GM18517 (cell line): ENCODE measurements around the gene SPACA7.
"Not testable (repeated sequence)": the region's sequence is repeated elsewhere in the genome, so short reads cannot be mapped to it uniquely, and the experiment has no call there.

Experiments
- ATAC-seq: cut with Tn5 transposase; IDR thresholded peaks from one replicate; pipeline ENCODE4 v1.9.1; 2021; ENCODE audit warnings: mild to moderate bottlenecking, moderate library complexity; ENCODE audit not compliant: unreplicated experiment

Gene SPACA7

GRCh38 chr13:112416647-112417046 is 40.5 kb downstream of the SPACA7 start:
- ATAC-seq, result no peak

DNA sequence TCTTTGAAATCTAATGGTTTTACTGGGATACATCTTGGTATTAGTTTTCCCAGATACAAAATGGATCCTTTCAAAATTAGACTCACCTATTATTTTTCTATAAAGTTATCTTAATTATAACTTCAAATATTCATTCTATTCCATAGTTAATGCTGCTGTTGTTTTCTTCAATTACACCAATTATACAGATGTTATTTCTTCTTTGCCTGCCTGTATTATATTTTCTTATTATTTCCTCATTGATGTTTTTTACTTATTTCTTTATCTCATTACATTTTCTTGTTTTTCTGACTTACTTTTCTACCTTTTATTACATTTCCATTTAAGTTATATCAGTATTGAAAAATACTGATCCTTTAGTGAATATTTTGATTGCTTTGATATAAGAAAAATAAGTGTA is 40.9 kb downstream of the SPACA7 start:
- ATAC-seq, result no peak

DNA sequence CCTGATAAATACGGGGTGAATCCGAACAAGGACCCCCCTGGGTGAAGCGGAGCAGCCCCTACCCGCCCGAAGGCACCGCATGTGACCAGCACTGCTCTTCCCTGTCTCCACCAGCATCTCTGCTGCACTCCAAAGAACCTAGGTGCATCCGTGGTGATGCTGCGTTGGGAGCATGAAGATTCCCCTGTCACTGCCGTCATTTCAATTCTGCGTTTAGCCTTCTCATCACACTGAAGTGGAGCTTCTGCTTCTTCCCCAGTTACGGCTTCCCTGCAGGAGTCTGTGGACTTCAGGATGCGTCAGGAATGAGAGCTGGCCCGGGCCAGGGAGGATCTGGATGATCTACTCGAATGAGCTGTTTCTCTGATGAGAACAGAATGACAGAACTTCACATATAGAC is 47.9 kb downstream of the SPACA7 start:
- no peak for ATAC-seq

- ATAC-seq, result no peak
Observed at GRCh38 chr13:112428704-112429103, 52.5 kb downstream of the SPACA7 start.

DNA sequence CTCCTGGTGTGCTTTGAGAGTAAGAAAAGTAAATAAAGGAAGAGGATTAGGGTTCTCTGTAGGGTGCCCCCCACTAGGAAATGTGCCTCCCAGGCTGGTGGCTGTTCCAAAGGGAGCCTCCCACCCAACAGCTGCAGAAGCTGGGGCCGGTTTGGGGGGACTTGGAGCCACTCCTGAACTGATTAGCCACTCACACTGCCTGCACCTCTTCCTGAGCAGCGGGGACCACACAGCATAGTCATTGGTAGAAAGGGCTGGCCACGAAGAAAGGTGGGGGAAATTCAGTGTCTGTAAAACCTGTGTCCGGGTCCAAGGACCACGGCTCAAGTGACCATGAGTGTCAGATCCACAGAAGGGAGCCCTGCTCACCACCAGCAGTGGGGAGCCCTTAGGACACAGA is 55.6 kb downstream of the SPACA7 start:
- ATAC-seq, result no peak

DNA sequence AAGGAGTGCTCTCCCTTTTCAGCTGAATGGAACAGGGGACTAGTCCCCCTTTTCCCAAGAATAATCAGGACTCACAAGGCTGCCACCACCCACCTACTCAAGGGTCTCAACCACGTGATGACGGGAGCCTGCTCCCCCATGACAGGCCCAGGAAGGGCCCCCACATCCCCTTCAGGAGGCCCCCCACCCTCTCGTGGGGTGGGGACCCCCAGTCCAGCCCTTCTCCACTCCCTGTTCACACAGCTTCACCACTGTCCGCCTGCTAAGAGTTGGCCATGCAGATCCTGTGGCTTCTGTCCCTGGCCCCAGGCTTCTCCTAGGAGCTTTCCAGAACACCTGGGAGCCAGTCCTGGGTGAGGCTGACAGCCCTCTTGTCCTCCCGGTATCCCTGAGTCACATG is 56.6 kb downstream of the SPACA7 start:
- ATAC-seq, result not testable (repeated sequence)

DNA sequence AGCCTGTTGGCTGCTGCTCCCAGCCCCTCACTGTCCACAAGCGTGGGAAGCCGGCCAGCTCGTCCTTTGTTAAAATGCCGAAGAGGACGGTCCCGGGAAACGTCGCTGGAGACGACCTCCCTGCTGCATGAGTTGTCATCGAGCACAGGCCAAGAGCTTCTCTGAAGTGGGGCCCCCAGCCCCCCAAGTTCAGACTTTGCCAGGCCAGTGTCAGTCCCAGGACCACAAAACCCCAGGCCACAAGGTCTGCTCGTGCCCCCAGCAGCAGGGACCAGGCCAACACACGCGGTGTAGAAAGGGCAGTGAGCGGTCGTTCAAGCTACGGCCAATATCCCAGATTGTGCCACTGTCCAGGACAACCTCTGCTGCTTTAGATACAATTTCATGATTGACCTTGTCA is 57.4 kb downstream of the SPACA7 start:
- not testable (repeated sequence) for ATAC-seq

DNA sequence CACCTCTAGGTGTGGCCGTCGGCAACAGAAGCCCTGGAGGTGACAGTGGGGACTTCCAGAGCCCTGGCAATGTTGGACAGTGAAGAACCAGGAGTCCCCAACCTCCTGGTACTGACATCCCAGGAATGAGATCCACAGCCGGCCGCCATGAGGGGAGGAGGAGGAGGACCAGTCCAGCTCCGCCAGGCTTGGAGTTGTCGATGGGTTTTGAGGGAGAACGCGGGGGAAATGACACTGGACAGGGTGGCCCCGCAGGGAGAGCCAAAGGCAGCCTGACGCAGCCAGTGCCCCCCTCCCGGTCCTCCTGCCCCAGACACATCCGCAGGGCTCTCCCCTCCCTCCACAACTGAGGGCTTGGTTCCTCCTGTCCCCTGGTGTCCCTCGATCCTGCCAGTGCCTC is 57.9 kb downstream of the SPACA7 start:
- ATAC-seq, result no peak

DNA sequence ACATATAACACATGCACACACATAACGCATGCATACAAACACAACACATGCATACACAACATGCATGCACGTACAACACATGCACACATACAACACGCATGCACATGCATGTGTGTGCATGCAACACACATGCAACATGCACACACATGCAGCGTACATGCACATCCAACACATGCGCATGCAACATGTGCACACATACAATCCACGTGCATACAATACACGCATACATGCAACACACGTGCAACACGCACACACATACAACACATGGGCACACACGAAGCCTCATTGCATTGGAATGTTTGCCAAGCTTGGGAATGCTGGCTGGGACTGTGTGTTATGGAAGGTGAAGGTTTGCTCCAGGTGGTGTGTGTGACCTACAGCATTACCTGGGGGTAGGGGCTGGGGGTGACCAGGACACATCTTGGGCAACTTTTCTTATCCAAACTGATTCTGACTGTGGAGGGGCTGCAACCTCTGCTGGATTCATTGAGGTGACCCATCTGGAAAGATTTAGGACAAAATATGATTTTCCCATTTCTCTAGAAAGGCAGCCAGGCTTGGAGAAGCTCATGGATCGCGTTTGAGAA is 58.9 kb downstream of the SPACA7 start:
- ATAC-seq, result no peak

DNA sequence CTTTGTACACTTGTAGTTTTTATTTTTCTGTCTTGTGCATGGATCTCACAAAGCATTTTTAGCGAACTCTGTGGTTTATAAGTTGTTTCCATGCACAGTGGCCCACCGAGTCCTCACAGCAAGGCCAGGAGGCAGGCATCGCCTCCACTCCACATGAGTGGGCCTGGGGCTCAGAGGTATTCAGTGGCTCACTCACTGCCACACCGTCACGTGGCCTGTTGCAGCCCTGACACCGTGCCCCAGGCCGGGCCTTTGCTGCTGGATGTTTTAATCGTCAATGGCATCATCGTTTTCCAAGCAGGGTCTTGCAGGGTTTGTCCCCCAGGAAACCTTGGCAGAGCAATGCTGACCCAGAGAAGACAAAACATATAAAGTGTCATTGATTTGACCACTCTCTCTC is 59.8 kb downstream of the SPACA7 start:
- ATAC-seq, result no peak

- no peak for ATAC-seq
Observed at GRCh38 chr13:112438094-112438493, 61.9 kb downstream of the SPACA7 start.

DNA sequence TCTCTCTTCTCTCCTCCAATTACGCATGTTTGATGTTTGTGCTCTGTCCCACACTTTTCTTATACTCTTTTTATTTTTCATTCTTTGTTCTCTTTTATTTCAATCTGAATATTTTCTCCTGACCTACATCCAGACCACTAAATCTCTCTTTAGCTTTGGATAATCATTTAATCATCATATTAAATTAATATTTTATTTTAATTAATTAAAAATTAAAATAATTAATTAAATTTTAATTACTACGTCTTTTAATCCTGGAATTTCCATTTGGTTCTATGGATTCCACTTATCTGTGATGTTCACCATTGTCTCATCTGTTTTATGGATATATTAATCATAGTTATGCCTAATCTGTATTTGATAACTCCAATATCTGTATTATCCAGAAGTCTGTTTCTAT is 62.4 kb downstream of the SPACA7 start:
- no peak for ATAC-seq

GRCh38 chr13:112441226-112441625 is 65.1 kb downstream of the SPACA7 start:
- ATAC-seq, result no peak

- ATAC-seq, result no peak
Observed at GRCh38 chr13:112441779-112442310, 65.7 kb downstream of the SPACA7 start.

GRCh38 chr13:112442483-112443090 is 66.4 kb downstream of the SPACA7 start:
- ATAC-seq, result no peak

- ATAC-seq, result no peak
Observed at GRCh38 chr13:112443191-112443994, 67.2 kb downstream of the SPACA7 start.

GRCh38 chr13:112443995-112444311 is 67.8 kb downstream of the SPACA7 start:
- ATAC-seq, result no peak

- no peak for ATAC-seq
Observed at GRCh38 chr13:112444416-112445399, 68.6 kb downstream of the SPACA7 start.

DNA sequence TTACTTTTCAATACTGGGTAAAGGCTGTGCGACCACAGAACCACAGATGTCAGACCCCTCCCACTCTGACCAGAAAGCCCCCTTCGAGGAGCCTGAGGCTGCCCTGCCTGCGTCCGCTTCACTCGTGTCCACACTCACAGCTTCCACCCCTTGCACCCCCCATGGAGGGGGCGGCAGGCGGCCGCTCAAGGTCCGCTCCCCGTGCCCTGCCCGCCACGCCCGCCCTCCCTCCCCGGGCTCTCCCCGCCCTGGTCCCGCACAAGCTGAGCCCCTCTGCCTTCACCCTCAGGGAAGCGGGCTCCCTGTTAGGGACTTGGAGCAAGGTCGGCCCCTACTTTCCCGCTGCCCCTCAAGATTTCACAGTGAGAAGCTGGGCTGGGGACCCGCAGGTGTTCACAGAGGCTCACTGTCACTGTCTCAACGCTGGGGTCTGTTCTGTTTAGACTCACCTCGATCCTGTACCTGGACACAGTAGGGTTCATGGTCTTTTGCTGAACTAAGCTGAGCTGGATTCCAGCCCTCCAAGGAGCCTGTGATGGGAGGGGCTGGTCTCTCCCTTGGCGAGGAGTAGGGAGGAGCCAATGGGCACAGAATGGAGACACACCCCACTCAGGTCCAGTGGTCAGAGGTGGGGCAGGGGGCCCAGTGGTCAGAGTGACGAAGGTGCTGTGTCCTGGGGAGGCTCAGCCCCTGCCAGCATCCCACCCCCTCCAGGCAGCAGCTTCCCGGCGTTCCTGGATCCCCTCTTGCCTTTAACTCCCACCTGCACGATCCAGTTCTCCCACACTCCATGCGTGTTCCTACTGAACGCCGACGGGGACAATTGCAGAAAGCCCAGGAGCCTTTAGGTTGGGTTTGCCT is 69.5 kb downstream of the SPACA7 start:
- ATAC-seq, result no peak

- ATAC-seq, result no peak
Observed at GRCh38 chr13:112446347-112446861, 70.2 kb downstream of the SPACA7 start.
